Stomach (tissue), 9 donors: ENCODE data around the gene C17orf78. TPM values are rescaled to one million over a fixed set of nuclear protein-coding genes. Genes with fewer than 3 reads are reported as not detected.
A peak's percentile ranks its signal among the peaks of the same experiment; 100 is the strongest.

Experiments used
- DNase-seq, 2 donors: peaks; one replicate each; pipeline versions ENCODE4 v3.0.0 to v3.0.0-alpha.2; 2013 to 2019
- H3K27ac ChIP-seq, 5 donors: fragments of 200-600 bp in 4 of 5; sonication (generic) in 4 of 5; one replicate each; pipeline ENCODE4 v1.5.1; 2013 to 2019; ENCODE audit warnings: mild to moderate bottlenecking in 1 of 5, moderate library complexity in 1 of 5
- H3K27me3 ChIP-seq, 3 donors: fragments of 200-600 bp; sonication (generic); one replicate each; pipeline ENCODE4 v1.5.1; 2017 to 2019; ENCODE audit warnings: mixed run types in 1 of 3
- H3K36me3 ChIP-seq, 4 donors: fragments of 200-600 bp; sonication (generic); 1 replicate in 3 of 4; 2 replicates in 1 of 4; pipeline ENCODE4 v1.5.1; 2016 to 2019
- H3K4me1 ChIP-seq, 4 donors: fragments of 200-600 bp; sonication (generic); one replicate each; pipeline ENCODE4 v1.5.1; 2016 to 2019
- H3K4me3 ChIP-seq, 4 donors: fragments of 200-600 bp; sonication (generic) in 3 of 4; one replicate each; pipeline ENCODE4 v1.5.1; 2016 to 2019; ENCODE audit warnings: mild to moderate bottlenecking in 1 of 4
- H3K9me3 ChIP-seq, 4 donors: fragments of 200-600 bp; sonication (generic); one replicate each; pipeline ENCODE4 v1.5.1; 2016 to 2019
- CTCF ChIP-seq, 7 experiments: fragments of 450-650 bp in 4 of 7; fragments of 200-600 bp in 3 of 7; sonication (generic) in 3 of 7; IDR thresholded peaks; one replicate each; pipeline ENCODE4 v1.5.1; 2016 to 2019; ENCODE audit warnings: antibody characterized with exemption in 7 of 7, control low read depth in 2 of 7, mild to moderate bottlenecking in 1 of 7
- EP300 ChIP-seq: sonication (generic); formaldehyde crosslinking; IDR thresholded peaks from one replicate; pipeline ENCODE4 v1.6.1; 2017; ENCODE audit warnings: antibody characterized with exemption
- POLR2A ChIP-seq, 4 donors: fragments of 450-650 bp; IDR thresholded peaks; one replicate each; pipeline ENCODE4 v1.6.1; 2016; ENCODE audit warnings: antibody characterized with exemption in 4 of 4, control low read depth in 2 of 4, mild to moderate bottlenecking in 1 of 4, moderate library complexity in 1 of 4
- POLR2AphosphoS5 ChIP-seq, 3 donors: sonication (generic); formaldehyde crosslinking; IDR thresholded peaks; one replicate each; pipeline ENCODE4 v1.6.1; 2016; ENCODE audit warnings: antibody characterized with exemption in 3 of 3
- WGBS, 5 donors: extraction: QIAGEN DNeasy Blood & Tissue Kit in 3 of 5; methylation state at CpG; one replicate each; pipeline versions ENCODE4 v1.1.5 to v1.1.7; 2013 to 2018; 5-methylcytosine and 5-hydroxymethylcytosine counted together
- intact Hi-C: fragments of 100-400 bp; cut with DNase I; formaldehyde crosslinking; loops from one replicate; pipeline ENCODE4 v1.15.1; 2023; ENCODE audit warnings: low total_unique reads
- polyA plus RNA-seq, 3 donors: library from polyadenylated mRNA; stranded (reverse); fragments of 200-250 nt; gene quantifications; one replicate each; pipeline ENCODE4 v1.2.3, GENCODE V29; 2013
- total RNA-seq, 5 donors: library from RNA; depleted of rRNA; stranded (reverse); fragments of >200 nt; gene quantifications; one replicate each; pipeline versions ENCODE4 v1.1.0 to v1.2.3, GENCODE V29; 2014 to 2016
- donor health status: healthy with polysubstance abuse.
- donor health status: Bipolar disorder and iron deficiency.
- donor health status: healthy.

The C17orf78 gene
- total and polyA plus RNA-seq, 8 donors, result not detected

- DNase-seq, result no peak
- Histone ChIP-seq H3K9me3 (no peaks in the 10 kb centered on the region), H3K36me3 (peaks cover 0 to 9% (median 3%) of the 10 kb centered on the region in 4 donors), H3K4me1 (peaks cover 0 to 16% (median 5%) of the 10 kb centered on the region in 4 donors), H3K27me3 (no peaks in the 10 kb centered on the region), H3K4me3 (no peak overlapping the region), H3K27ac (no peak overlapping the region)
- intact Hi-C loops, result no loop called here
- TF ChIP-seq CTCF (IDR thresholded peaks at IDR 0.05), result no peak
- TF ChIP-seq POLR2A (IDR thresholded peaks at IDR 0.05), result no peak
- no peak for TF ChIP-seq EP300
- TF ChIP-seq POLR2AphosphoS5 (IDR thresholded peaks at IDR 0.05), result no peak
- 80 to 92% (median 90%) methylated on average over 4 of the region's 4 CpGs for WGBS, 5 donors
Observed at GRCh38 chr17:37389160-37389559, 13.4 kb downstream of the C17orf78 start.

GRCh38 chr17:37391146-37391545 is 15.4 kb downstream of the C17orf78 start:
- no peak overlapping the region for H3K27ac ChIP-seq
- DNase-seq, result no peak
- TF ChIP-seq POLR2A (IDR thresholded peaks at IDR 0.05), result no peak
- TF ChIP-seq POLR2AphosphoS5 (IDR thresholded peaks at IDR 0.05), result no peak
- no peak for TF ChIP-seq EP300
- TF ChIP-seq CTCF (IDR thresholded peaks at IDR 0.05), result no peak
- WGBS, 5 donors, result 79 to 82% (median 80%) methylated on average over 6 of the region's 6 CpGs
- peaks cover 0 to 16% (median 5%) of the 10 kb centered on the region in 4 donors for H3K4me1 ChIP-seq
- H3K27me3 ChIP-seq, result no peaks in the 10 kb centered on the region
- no peaks in the 10 kb centered on the region for H3K9me3 ChIP-seq
- intact Hi-C loops, result no loop called here
- peaks cover 0 to 9% (median 3%) of the 10 kb centered on the region in 4 donors for H3K36me3 ChIP-seq
- no peak overlapping the region for H3K4me3 ChIP-seq

GRCh38 chr17:37392024-37392590 is 16.3 kb downstream of the C17orf78 start:
- intact Hi-C loops, result no loop called here
- Histone ChIP-seq H3K27ac (peak overlapping the region in 1 of 5 donors; percentile 14), H3K4me1 (peaks cover 0 to 16% (median 5%) of the 10 kb centered on the region in 4 donors), H3K4me3 (no peak overlapping the region), H3K9me3 (no peaks in the 10 kb centered on the region), H3K27me3 (no peaks in the 10 kb centered on the region), H3K36me3 (peaks cover 0 to 9% (median 3%) of the 10 kb centered on the region in 4 donors)
- no peak for TF ChIP-seq EP300
- no peak for TF ChIP-seq POLR2A (IDR thresholded peaks at IDR 0.05)
- no peak for TF ChIP-seq CTCF (IDR thresholded peaks at IDR 0.05)
- TF ChIP-seq POLR2AphosphoS5 (IDR thresholded peaks at IDR 0.05), result no peak
- WGBS, 5 donors, result 46 to 58% (median 49%) methylated on average over 3 of the region's 3 CpGs
- DNase-seq, result peak in 1 of 2 donors; percentile 21

- TF ChIP-seq CTCF (IDR thresholded peaks at IDR 0.05) (no peak), POLR2AphosphoS5 (IDR thresholded peaks at IDR 0.05) (no peak), POLR2A (IDR thresholded peaks at IDR 0.05) (no peak), EP300 (no peak)
- no peaks in the 10 kb centered on the region for H3K9me3 ChIP-seq
- no peak overlapping the region for H3K4me3 ChIP-seq
- H3K27ac ChIP-seq, result no peak overlapping the region
- WGBS, 5 donors, result 95 to 99% (median 97%) methylated on average over 7 of the region's 7 CpGs
- H3K4me1 ChIP-seq, result peaks cover 0 to 23% (median 9%) of the 10 kb centered on the region in 4 donors
- DNase-seq, result no peak
- H3K27me3 ChIP-seq, result no peaks in the 10 kb centered on the region
- peaks cover 0 to 2% (median under 1%) of the 10 kb centered on the region in 4 donors for H3K36me3 ChIP-seq
- intact Hi-C loops, result no loop called here
Observed at GRCh38 chr17:37393352-37393751, 17.6 kb downstream of the C17orf78 start.
